GM13976 (cell line): ENCODE data around the gene EMILIN2.
"Not testable (repeated sequence)": the region's sequence is repeated elsewhere in the genome, so short reads cannot be mapped to it uniquely, and the experiment has no call there.

Experiments used
- DNase-seq: peaks from one replicate; pipeline ENCODE4 v3.0.0; 2012; ENCODE audit warnings: low spot score
- in situ Hi-C: fragments of 300-500 bp; cut with MboI; formaldehyde crosslinking; loops from one replicate; pipeline ENCODE4 v1.12.0; 2022; ENCODE audit warnings: low sequenced_read_pairs, mixed read lengths, inconsistent platforms; ENCODE audit not compliant: unreplicated experiment
- TF ChIP-seq, protein P1 (sequence below): IDR thresholded peaks from 2 replicates; pipeline ENCODE4 v1.5.1; 2012; ENCODE audit warnings: borderline replicate concordance, mild to moderate bottlenecking; ENCODE audit not compliant: insufficient read depth; ENCODE audit errors: extremely low read depth, missing control alignments, control extremely low read depth

EMILIN2 gene

DNA sequence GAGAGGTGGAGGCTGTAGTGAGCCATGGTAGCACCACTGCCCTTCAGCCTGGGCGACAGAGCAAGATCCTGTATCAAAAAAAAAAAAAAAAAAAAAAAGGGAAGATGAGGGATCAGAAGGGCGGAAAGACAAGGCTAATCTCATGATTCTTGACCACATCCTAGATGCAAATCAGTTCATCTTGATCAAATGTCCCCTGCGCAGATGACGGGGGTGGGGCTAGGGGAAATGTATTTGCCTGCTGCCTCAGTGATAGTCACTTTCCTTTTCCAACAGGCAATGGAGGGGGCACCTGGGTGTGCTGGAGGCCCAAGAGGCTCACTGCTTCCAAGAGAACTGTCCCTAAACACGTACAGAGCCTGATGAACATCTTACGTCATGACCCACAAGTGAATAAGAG is 3.7 kb upstream of the EMILIN2 start:
- DNase-seq: no peak
- in situ Hi-C loops: no loop called here
- TF ChIP-seq, protein P1, sequence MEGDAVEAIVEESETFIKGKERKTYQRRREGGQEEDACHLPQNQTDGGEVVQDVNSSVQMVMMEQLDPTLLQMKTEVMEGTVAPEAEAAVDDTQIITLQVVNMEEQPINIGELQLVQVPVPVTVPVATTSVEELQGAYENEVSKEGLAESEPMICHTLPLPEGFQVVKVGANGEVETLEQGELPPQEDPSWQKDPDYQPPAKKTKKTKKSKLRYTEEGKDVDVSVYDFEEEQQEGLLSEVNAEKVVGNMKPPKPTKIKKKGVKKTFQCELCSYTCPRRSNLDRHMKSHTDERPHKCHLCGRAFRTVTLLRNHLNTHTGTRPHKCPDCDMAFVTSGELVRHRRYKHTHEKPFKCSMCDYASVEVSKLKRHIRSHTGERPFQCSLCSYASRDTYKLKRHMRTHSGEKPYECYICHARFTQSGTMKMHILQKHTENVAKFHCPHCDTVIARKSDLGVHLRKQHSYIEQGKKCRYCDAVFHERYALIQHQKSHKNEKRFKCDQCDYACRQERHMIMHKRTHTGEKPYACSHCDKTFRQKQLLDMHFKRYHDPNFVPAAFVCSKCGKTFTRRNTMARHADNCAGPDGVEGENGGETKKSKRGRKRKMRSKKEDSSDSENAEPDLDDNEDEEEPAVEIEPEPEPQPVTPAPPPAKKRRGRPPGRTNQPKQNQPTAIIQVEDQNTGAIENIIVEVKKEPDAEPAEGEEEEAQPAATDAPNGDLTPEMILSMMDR: no peak

DNA sequence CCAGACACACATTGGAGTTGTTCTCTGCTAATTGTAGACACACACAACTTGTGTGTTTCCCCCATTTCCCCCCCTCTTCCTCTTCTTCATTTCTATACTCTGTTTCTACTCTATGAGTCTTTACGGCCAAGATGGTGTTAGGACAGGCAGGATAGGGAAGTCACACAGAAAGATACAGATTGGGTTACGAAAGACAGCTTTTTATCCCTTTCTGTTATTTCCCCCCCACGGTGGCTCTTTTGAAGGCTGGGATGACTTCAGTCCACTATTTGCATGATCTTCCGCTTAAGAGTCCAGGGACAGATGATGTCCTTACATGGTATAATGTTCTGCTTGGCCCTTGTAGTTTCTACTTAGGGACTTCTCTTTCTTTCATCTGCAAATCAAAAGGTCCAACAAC is 1.6 kb upstream of the EMILIN2 start:
- TF ChIP-seq, protein P1: no peak
- DNase-seq: no peak

DNA sequence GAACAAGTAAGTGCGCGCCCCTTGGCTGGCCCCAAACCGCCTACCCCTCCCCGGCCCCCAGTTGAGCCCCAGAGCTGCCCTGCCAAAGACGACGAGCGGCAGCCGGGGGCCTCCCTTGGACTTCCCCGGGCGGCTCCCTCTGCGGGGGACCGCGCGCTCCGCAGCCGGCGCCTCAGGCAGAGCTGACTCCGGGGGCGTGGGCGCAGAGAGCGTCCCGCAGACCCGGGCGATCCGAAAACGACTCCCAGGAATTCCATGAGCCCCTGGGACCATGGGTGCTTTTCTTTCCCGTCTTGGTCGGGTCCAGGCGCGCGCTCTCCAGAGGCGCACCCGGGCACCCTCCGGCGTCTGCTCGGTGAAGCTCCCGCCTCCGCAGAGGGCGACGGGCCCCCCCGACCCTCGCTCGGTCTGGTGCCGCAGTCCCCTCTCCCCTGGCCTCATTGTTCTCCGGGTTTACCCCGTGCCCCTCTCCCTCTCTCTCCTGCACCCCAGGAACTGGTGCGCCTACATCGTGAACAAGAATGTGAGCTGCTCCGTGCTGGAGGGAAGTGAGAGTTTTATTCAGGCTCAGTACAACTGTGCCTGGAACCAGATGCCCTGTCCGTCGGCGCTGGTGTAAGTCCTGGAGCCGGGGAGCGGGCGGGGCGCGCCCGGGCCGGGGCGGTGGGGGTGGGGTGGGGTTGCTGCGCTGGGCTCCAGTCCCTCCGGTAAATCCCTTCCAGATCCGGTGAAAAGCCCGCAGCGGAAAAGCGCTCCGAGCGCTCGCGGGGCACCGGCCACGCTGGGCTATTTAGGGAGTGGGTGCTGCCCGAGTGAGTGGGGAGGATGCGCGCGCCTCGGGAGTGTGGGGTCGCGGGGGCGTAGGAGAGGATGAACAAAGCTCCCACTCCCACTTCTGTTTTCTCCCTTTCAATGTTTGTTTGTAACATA is 776 bp downstream of the EMILIN2 start:
- in situ Hi-C loops: no loop called here
- TF ChIP-seq, protein P1: no peak
- peak; percentile 81 for DNase-seq

More for the DNA sequence above, 1.6 kb upstream of the EMILIN2 start:
- in situ Hi-C loops: no loop called here

DNA sequence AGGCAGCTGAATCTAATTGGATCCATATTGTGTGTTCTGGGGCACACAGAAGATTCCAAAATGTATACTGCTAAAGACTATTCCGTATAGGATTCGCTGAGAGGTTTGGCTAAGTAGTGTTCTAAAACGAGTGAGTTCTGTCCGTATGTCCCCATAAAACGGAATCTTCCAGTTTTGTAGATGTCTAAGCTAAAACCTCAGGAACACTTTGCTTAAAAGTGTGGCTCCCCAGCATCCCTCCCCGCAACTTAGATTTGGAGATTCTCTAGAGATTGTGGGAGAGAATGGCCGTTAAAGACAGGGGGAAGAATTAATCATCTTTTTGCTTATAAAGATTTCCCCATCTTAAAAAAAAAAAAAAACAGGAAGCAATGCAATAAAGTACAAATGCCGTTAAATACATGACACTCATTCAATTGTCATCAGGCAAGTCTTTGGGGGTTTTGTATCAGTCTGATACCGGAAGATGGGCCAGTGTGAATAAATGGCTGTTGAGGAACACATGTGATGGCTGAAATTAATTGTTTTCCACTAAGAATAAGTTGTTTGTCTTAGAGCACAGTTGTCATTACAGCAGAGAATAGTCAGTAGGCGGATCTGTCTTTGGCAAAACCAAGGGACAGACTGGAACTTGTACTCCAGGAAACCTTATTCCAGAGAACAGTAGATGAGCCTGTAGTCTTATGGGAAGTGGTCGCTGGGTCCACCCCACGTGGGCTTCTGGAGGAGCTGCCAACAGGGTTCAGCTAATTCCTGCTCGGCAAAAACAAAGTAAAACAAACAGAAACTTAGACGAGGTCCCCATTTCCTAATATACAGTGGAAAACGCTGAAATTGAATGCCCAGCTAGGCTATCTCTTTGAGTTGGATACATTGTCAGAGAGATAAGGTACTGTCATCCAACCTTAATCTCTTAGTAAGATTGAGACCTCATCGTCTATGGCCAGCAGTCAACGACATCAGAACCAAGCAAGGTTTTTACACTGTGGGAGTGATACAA is 1.7 kb downstream of the EMILIN2 start:
- in situ Hi-C loops: no loop called here
- TF ChIP-seq, protein P1: no peak
- DNase-seq: no peak

DNA sequence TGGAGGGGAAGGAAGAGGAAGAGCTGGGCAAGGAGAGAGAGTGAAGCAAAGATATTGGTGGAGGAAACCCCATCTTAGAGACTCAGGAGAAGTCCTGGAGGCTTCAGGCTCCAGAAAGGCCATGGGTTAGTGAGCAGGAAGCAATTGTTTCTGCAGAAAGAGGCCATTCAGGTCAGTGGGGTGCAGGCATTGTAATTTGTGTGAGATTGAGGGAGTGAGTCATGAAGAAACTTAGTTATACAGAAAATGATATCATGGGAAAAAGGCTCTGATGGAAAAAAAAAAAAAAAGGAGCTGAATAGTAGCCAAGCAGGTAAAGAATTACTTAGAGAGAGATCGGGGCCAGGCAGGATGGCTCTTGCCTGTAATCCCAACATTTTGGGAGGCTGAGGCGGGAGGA is 4.0 kb downstream of the EMILIN2 start:
- no peak for DNase-seq
- in situ Hi-C loops: loop anchor here (25.0 kb wide), 1 partner anchor 111 kb away; no protein-coding TSS in a partner anchor
- TF ChIP-seq, protein P1: no peak

DNA sequence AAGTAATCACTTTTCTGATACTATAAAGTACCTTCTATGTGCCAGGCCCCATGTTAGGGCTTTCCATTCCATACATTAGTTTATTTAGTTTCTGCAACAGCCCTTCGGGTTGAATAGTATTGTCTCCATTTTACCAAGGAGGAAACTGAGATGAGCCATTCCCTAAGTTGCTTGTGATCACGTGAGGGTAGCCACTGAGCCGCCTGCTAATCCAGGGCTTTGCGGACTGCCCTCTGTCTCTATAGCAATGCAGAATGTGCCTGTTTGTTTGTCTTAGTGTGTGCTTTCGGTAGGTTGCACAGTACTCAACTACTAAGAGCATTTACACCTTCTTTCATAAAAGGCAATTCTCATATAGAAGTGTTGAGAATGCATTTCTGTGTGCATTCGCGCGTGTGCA is 5.0 kb downstream of the EMILIN2 start:
- DNase-seq: no peak
- in situ Hi-C loops: loop anchor here (25.0 kb wide), 1 partner anchor 111 kb away; no protein-coding TSS in a partner anchor
- TF ChIP-seq, protein P1: no peak

DNA sequence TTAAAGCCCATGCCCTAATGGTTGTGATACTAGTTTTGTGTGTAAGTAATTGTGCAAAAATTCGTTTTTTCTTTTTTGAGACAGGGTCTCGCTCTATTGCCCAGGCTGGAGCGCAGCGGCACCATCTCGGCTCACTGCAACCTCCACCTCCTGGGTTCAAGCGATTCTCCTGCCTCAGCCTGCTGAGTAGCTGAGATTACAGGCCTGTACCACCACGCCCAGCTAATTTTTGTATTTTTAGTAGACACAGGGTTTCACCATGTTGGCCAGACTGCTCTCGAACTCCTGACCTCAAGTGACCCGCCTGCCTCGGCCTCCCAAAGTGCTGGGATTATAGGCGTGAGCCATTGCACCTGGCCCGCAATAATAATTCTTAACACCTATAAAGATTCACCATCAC is 5.7 kb downstream of the EMILIN2 start:
- DNase-seq: not testable (repeated sequence)
- in situ Hi-C loops: loop anchor here (25.0 kb wide), 1 partner anchor 110 kb away; no protein-coding TSS in a partner anchor
